GM23338 (cell line): ENCODE results near the gene DPYD. TPM values are rescaled to one million over a fixed set of nuclear protein-coding genes. Genes with fewer than 3 reads are reported as not detected.

Experiments used
- ATAC-seq: fragments of 200-7000 bp; cut with Tn5 transposase; 3 replicates; pipeline ENCODE4 v1.9.1; 2020
- DNase-seq: peaks from one replicate; pipeline ENCODE4 v3.0.0-alpha.2; 2015; ENCODE audit warnings: low spot score
- H2AFZ ChIP-seq: fragments of 200-600 bp; sonication (generic); 2 replicates; pipeline ENCODE4 v1.8.0; 2016; ENCODE audit warnings: antibody characterized with exemption, mild to moderate bottlenecking, moderate library complexity
- H3F3A ChIP-seq: fragments of 200-600 bp; sonication (generic); replicated peaks from 2 replicates; pipeline ENCODE4 v1.8.0; 2017; ENCODE audit warnings: antibody characterized with exemption, mixed run types, low read depth
- H3K27ac ChIP-seq: fragments of 200-600 bp; sonication (generic); 2 replicates; pipeline ENCODE4 v1.6.1; 2016; ENCODE audit warnings: low read depth
- H3K27me3 ChIP-seq: fragments of 200-600 bp; sonication (generic); 2 replicates; pipeline ENCODE4 v1.8.0; 2016; ENCODE audit warnings: mild to moderate bottlenecking, mixed run types, moderate library complexity; ENCODE audit not compliant: insufficient read depth
- H3K36me3 ChIP-seq: fragments of 200-600 bp; sonication (generic); 2 replicates; pipeline ENCODE4 v1.8.0; 2016; ENCODE audit warnings: mild to moderate bottlenecking; ENCODE audit not compliant: insufficient read depth
- H3K4me1 ChIP-seq: fragments of 200-600 bp; sonication (generic); 2 replicates; pipeline ENCODE4 v1.8.0; 2016; ENCODE audit warnings: mild to moderate bottlenecking, moderate library complexity; ENCODE audit not compliant: insufficient read depth
- H3K4me2 ChIP-seq: fragments of 200-600 bp; sonication (generic); 2 replicates; pipeline ENCODE4 v1.7.1; 2017; ENCODE audit warnings: mixed run types
- H3K4me3 ChIP-seq: fragments of 200-600 bp; sonication (generic); 2 replicates; pipeline ENCODE4 v1.6.1; 2016; ENCODE audit warnings: mixed run types
- H3K79me2 ChIP-seq: fragments of 200-600 bp; sonication (generic); replicated peaks from 2 replicates; pipeline ENCODE4 v1.8.0; 2017; ENCODE audit warnings: mild to moderate bottlenecking; ENCODE audit not compliant: insufficient read depth
- H3K9me2 ChIP-seq: fragments of 200-600 bp; sonication (generic); 2 replicates; pipeline ENCODE4 v1.8.0; 2017; ENCODE audit not compliant: insufficient read depth
- H4K20me1 ChIP-seq: fragments of 200-600 bp; sonication (generic); replicated peaks from 2 replicates; pipeline ENCODE4 v1.8.0; 2017; ENCODE audit warnings: mild to moderate bottlenecking; ENCODE audit not compliant: insufficient read depth
- H3K27ac Mint-ChIP-seq: 2 replicates; pipeline ENCODE4 v1.8.0; 2020; ENCODE audit warnings: inconsistent platforms, mild to moderate bottlenecking, moderate library complexity, mixed read lengths
- H3K27me3 Mint-ChIP-seq: 3 replicates; pipeline ENCODE4 v1.8.0; 2022; ENCODE audit warnings: low read depth, mild to moderate bottlenecking, moderate library complexity, mixed read lengths, inconsistent platforms; ENCODE audit not compliant: insufficient read depth, poor library complexity
- H3K36me3 Mint-ChIP-seq: 3 replicates; pipeline ENCODE4 v1.8.0; 2021; ENCODE audit warnings: low read depth, mild to moderate bottlenecking, inconsistent platforms, moderate library complexity, mixed read lengths
- H3K4me1 Mint-ChIP-seq: 3 replicates; pipeline ENCODE4 v1.8.0; 2020; ENCODE audit warnings: mild to moderate bottlenecking, inconsistent platforms, mixed read lengths
- H3K4me3 Mint-ChIP-seq: 3 replicates; pipeline ENCODE4 v1.8.0; 2021; ENCODE audit warnings: moderate library complexity, mild to moderate bottlenecking, inconsistent platforms, mixed read lengths
- H3K9me3 Mint-ChIP-seq: 3 replicates; pipeline ENCODE4 v1.8.0; 2020; ENCODE audit warnings: moderate library complexity, mild to moderate bottlenecking, inconsistent platforms, mixed read lengths
- CTCF ChIP-seq, 2 experiments: fragments of 200-600 bp in 1 of 2; sonication (generic) in 1 of 2; conservative IDR thresholded peaks; 2 replicates each; pipeline versions ENCODE4 v1.5.1 to v1.6.1; 2016 to 2017; ENCODE audit warnings: antibody characterized with exemption in 2 of 2, low read depth in 2 of 2, mild to moderate bottlenecking in 2 of 2, moderate library complexity in 1 of 2
- EZH2 ChIP-seq: fragments of 200-600 bp; sonication (generic); IDR thresholded peaks from one replicate; pipeline ENCODE4 v1.8.0; 2017; ENCODE audit warnings: antibody characterized with exemption, mild to moderate bottlenecking, low read depth; ENCODE audit not compliant: unreplicated experiment
- JUNB ChIP-seq: IDR thresholded peaks from one replicate; pipeline ENCODE4 v1.6.1; 2016; ENCODE audit warnings: antibody characterized with exemption; ENCODE audit not compliant: unreplicated experiment
- NANOG ChIP-seq: IDR thresholded peaks from 2 replicates; pipeline ENCODE4 v1.6.1; 2016; ENCODE audit warnings: antibody characterized with exemption, borderline replicate concordance
- POLR2AphosphoS5 ChIP-seq: IDR thresholded peaks from 2 replicates; pipeline ENCODE4 v1.6.1; 2016; ENCODE audit warnings: antibody characterized with exemption, low read depth
- REST ChIP-seq: IDR thresholded peaks from one replicate; pipeline ENCODE4 v1.6.1; 2018; ENCODE audit warnings: antibody characterized with exemption; ENCODE audit not compliant: unreplicated experiment
- STAT1 ChIP-seq: IDR thresholded peaks from one replicate; pipeline ENCODE4 v1.6.1; 2016; ENCODE audit warnings: antibody characterized with exemption; ENCODE audit not compliant: unreplicated experiment
- ZNF114 ChIP-seq: fragments of 250-450 bp; sonication (Bioruptor Pico); IDR thresholded peaks from 2 replicates; pipeline ENCODE4 v1.5.0; 2020; ENCODE audit warnings: mild to moderate bottlenecking, moderate library complexity
- ZNF331 ChIP-seq: fragments of 250-450 bp; sonication (Bioruptor Pico); IDR thresholded peaks from 2 replicates; pipeline ENCODE4 v1.5.0; 2020; ENCODE audit warnings: low read depth, mild to moderate bottlenecking, moderate library complexity
- polyA plus RNA-seq: library from polyadenylated mRNA; unstranded; fragments of >200 nt; fragmentation: Nextera tagmentation; extraction: Ambion mirVana; gene quantifications from 2 replicates; pipeline ENCODE4 v1.2.1, GENCODE V29; 2016
- total RNA-seq: library from RNA; depleted of rRNA; stranded (reverse); fragments of >200 nt; shearing (Covaris generic); gene quantifications from 2 replicates; pipeline ENCODE4 v1.2.3, GENCODE V29; 2014
- TF ChIP-seq, protein P1 (sequence below): fragments of 250-450 bp; sonication (Bioruptor Pico); IDR thresholded peaks from 2 replicates; pipeline ENCODE4 v1.5.0; 2020; ENCODE audit warnings: mild to moderate bottlenecking, moderate library complexity

Gene DPYD
- total and polyA plus RNA-seq, 2 experiments from 2014 or later: 0.50 to 1.6 TPM

GRCh38 chr1:97619706-97620105 is 301.1 kb downstream of the DPYD start (continued):
- no peak for TF ChIP-seq REST
- TF ChIP-seq NANOG: no peak
- TF ChIP-seq POLR2AphosphoS5: no peak
- TF ChIP-seq ZNF114 (CRISPR knock-in tag): no peak
- TF ChIP-seq STAT1: no peak
- no peak for TF ChIP-seq CTCF (conservative IDR thresholded peaks at IDR 0.05; ENCODE audit: low read depth in 2 of 2)
- TF ChIP-seq JUNB: no peak

DNA sequence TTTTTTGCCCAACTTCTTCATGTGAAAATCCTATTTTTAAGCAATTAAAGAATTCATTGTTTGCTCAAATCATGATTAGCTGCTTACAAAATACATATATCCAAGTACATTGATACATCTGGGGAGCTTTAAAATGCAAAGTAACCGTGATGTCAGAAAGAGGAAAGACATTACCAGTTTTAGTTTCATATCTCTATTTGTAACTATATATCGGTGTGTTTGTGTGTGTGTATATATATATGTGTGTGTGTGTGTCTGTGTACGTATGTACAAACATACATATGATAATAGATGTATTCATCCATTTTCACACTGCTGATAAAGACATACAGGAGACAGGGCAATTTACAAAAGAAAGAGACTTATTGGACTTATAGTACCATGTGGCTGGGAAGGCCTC is 310.1 kb downstream of the DPYD start:
- H3K9me3 Mint-ChIP-seq: peaks cover 3% of the 10 kb centered on the region; the same call in 1 of the 3 replicates
- no peaks in the 10 kb centered on the region for H3K9me2 ChIP-seq
- no peaks in the 10 kb centered on the region for H4K20me1 ChIP-seq
- H3K27me3 ChIP-seq: no peaks in the 10 kb centered on the region
- H3K36me3 ChIP-seq: no peaks in the 10 kb centered on the region
- DNase-seq (no peak), ATAC-seq (no peak)
- no peak overlapping the region for H3K27ac ChIP-seq
- H3F3A ChIP-seq: no peaks in the 10 kb centered on the region
- H3K4me2 ChIP-seq: no peak overlapping the region
- H3K27ac Mint-ChIP-seq: no peak overlapping the region
- H2AFZ ChIP-seq: no peak overlapping the region
- H3K4me1 Mint-ChIP-seq: no peaks in the 10 kb centered on the region
- no peaks in the 10 kb centered on the region for H3K79me2 ChIP-seq
- no peak overlapping the region for H3K4me3 Mint-ChIP-seq
- H3K4me1 ChIP-seq: no peaks in the 10 kb centered on the region
- H3K27me3 Mint-ChIP-seq: no peaks in the 10 kb centered on the region
- H3K4me3 ChIP-seq: no peak overlapping the region
- no peaks in the 10 kb centered on the region for H3K36me3 Mint-ChIP-seq
- TF ChIP-seq POLR2AphosphoS5: no peak
- no peak for TF ChIP-seq ZNF331 (CRISPR knock-in tag)
- TF ChIP-seq STAT1: no peak
- TF ChIP-seq, protein P1, sequence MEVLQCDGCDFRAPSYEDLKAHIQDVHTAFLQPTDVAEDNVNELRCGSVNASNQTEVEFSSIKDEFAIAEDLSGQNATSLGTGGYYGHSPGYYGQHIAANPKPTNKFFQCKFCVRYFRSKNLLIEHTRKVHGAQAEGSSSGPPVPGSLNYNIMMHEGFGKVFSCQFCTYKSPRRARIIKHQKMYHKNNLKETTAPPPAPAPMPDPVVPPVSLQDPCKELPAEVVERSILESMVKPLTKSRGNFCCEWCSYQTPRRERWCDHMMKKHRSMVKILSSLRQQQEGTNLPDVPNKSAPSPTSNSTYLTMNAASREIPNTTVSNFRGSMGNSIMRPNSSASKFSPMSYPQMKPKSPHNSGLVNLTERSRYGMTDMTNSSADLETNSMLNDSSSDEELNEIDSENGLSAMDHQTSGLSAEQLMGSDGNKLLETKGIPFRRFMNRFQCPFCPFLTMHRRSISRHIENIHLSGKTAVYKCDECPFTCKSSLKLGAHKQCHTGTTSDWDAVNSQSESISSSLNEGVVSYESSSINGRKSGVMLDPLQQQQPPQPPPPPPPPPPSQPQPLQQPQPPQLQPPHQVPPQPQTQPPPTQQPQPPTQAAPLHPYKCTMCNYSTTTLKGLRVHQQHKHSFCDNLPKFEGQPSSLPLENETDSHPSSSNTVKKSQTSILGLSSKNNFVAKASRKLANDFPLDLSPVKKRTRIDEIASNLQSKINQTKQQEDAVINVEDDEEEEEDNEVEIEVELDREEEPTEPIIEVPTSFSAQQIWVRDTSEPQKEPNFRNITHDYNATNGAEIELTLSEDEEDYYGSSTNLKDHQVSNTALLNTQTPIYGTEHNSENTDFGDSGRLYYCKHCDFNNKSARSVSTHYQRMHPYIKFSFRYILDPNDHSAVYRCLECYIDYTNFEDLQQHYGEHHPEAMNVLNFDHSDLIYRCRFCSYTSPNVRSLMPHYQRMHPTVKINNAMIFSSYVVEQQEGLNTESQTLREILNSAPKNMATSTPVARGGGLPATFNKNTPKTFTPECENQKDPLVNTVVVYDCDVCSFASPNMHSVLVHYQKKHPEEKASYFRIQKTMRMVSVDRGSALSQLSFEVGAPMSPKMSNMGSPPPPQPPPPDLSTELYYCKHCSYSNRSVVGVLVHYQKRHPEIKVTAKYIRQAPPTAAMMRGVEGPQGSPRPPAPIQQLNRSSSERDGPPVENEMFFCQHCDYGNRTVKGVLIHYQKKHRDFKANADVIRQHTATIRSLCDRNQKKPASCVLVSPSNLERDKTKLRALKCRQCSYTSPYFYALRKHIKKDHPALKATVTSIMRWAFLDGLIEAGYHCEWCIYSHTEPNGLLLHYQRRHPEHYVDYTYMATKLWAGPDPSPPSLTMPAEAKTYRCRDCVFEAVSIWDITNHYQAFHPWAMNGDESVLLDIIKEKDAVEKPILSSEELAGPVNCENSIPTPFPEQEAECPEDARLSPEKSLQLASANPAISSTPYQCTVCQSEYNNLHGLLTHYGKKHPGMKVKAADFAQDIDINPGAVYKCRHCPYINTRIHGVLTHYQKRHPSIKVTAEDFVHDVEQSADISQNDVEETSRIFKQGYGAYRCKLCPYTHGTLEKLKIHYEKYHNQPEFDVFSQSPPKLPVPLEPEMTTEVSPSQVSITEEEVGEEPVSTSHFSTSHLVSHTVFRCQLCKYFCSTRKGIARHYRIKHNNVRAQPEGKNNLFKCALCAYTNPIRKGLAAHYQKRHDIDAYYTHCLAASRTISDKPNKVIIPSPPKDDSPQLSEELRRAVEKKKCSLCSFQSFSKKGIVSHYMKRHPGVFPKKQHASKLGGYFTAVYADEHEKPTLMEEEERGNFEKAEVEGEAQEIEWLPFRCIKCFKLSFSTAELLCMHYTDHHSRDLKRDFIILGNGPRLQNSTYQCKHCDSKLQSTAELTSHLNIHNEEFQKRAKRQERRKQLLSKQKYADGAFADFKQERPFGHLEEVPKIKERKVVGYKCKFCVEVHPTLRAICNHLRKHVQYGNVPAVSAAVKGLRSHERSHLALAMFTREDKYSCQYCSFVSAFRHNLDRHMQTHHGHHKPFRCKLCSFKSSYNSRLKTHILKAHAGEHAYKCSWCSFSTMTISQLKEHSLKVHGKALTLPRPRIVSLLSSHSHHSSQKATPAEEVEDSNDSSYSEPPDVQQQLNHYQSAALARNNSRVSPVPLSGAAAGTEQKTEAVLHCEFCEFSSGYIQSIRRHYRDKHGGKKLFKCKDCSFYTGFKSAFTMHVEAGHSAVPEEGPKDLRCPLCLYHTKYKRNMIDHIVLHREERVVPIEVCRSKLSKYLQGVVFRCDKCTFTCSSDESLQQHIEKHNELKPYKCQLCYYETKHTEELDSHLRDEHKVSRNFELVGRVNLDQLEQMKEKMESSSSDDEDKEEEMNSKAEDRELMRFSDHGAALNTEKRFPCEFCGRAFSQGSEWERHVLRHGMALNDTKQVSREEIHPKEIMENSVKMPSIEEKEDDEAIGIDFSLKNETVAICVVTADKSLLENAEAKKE (CRISPR knock-in tag): no peak
- TF ChIP-seq REST: no peak
- TF ChIP-seq EZH2: no peak
